DND-41 (cell line): Measurements from ENCODE around the gene TTLL7.

ENCODE experiments used
- ATAC-seq: fragments of 200-7000 bp; cut with Tn5 transposase; 3 replicates; pipeline ENCODE4 v1.9.1; 2021; ENCODE audit warnings: low read depth; ENCODE audit not compliant: insufficient read depth
- DNase-seq: peaks from one replicate; pipeline ENCODE4 v3.0.0-alpha.2; 2020
- H2AFZ ChIP-seq: 2 replicates; pipeline ENCODE4 v1.6.0; 2012; ENCODE audit warnings: low read depth, low read length
- H3K27ac ChIP-seq: 2 replicates; pipeline ENCODE4 v1.5.1; 2012; ENCODE audit warnings: low read length, inconsistent platforms
- H3K27me3 ChIP-seq: fragments of 200-600 bp; sonication (generic); 2 replicates; pipeline ENCODE4 v1.6.0; 2012; ENCODE audit warnings: low read length, mild to moderate bottlenecking, inconsistent platforms; ENCODE audit not compliant: insufficient read depth, poor library complexity
- H3K36me3 ChIP-seq: 2 replicates; pipeline ENCODE4 v1.5.1; 2012; ENCODE audit warnings: low read length, inconsistent platforms; ENCODE audit not compliant: insufficient read depth
- H3K4me1 ChIP-seq: 2 replicates; pipeline ENCODE4 v1.5.1; 2012; ENCODE audit warnings: mild to moderate bottlenecking, low read length; ENCODE audit not compliant: insufficient read depth
- H3K4me2 ChIP-seq: 2 replicates; pipeline ENCODE4 v1.6.0; 2012; ENCODE audit warnings: mild to moderate bottlenecking, moderate library complexity, low read length, inconsistent platforms; ENCODE audit not compliant: insufficient read depth
- H3K4me3 ChIP-seq, 2 experiments: fragments of 200-600 bp in 1 of 2; shearing (Covaris generic) in 1 of 2; 2 replicates each; pipeline ENCODE4 v1.5.1; 2012 to 2016; ENCODE audit warnings: inconsistent platforms in 2 of 2, low read length in 2 of 2, mild to moderate bottlenecking in 2 of 2, low read depth in 1 of 2, moderate library complexity in 1 of 2
- H3K79me2 ChIP-seq: 2 replicates; pipeline ENCODE4 v1.6.0; 2012; ENCODE audit warnings: low read length, inconsistent platforms; ENCODE audit not compliant: insufficient read depth
- H3K9ac ChIP-seq: 2 replicates; pipeline ENCODE4 v1.6.0; 2012; ENCODE audit warnings: low read depth, mild to moderate bottlenecking, inconsistent platforms, low read length, moderate library complexity
- H3K9me3 ChIP-seq: 2 replicates; pipeline ENCODE4 v1.5.1; 2012; ENCODE audit warnings: low read length, moderate library complexity, mild to moderate bottlenecking, inconsistent platforms; ENCODE audit not compliant: insufficient read depth, severe bottlenecking
- H4K20me1 ChIP-seq: 2 replicates; pipeline ENCODE4 v1.6.0; 2012; ENCODE audit warnings: low read length; ENCODE audit not compliant: insufficient read depth
- EZH2 ChIP-seq: IDR thresholded peaks from 3 replicates; pipeline ENCODE4 v1.6.1; 2012; ENCODE audit warnings: borderline replicate concordance, low read depth, mild to moderate bottlenecking, moderate library complexity, low read length, inconsistent platforms; ENCODE audit not compliant: severe bottlenecking
- TF ChIP-seq, protein P1 (sequence below): IDR thresholded peaks from 2 replicates; pipeline ENCODE4 v1.5.1; 2012; ENCODE audit warnings: borderline replicate concordance, low read length, moderate library complexity, mild to moderate bottlenecking; ENCODE audit not compliant: poor library complexity, severe bottlenecking; ENCODE audit errors: extremely low read depth

Gene TTLL7

DNA sequence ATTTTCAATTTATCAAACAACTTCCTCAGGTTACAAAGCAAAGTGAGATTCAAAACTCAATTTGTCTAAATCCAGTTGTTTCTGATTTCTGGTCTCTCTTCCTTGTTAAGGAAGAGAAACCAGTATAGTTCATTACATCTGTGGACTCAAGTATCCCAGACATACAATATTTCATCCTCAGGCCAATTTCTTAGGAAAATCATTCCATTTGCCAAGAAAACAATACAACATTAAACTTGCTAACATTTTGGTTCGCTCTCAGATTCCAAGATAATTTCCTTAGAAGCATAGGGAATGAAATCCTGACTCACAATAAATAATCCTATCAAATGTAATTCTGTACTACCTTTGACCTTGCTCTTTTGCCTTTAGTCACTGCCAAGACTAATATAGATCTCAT lies 11.2 kb upstream of the TTLL7 start:
- DNase-seq = no peak
- no peak for ATAC-seq
- Histone ChIP-seq H3K4me2 (no peak overlapping the region), H2AFZ (no peak overlapping the region), H3K4me1 (no peaks in the 10 kb centered on the region), H3K79me2 (no peaks in the 10 kb centered on the region), H3K27ac (no peak overlapping the region), H3K27me3 (no peaks in the 10 kb centered on the region), H3K36me3 (no peaks in the 10 kb centered on the region), H4K20me1 (no peaks in the 10 kb centered on the region), H3K9ac (no peak overlapping the region), H3K4me3 (no peak overlapping the region), H3K9me3 (no peaks in the 10 kb centered on the region)
- TF ChIP-seq, protein P1, sequence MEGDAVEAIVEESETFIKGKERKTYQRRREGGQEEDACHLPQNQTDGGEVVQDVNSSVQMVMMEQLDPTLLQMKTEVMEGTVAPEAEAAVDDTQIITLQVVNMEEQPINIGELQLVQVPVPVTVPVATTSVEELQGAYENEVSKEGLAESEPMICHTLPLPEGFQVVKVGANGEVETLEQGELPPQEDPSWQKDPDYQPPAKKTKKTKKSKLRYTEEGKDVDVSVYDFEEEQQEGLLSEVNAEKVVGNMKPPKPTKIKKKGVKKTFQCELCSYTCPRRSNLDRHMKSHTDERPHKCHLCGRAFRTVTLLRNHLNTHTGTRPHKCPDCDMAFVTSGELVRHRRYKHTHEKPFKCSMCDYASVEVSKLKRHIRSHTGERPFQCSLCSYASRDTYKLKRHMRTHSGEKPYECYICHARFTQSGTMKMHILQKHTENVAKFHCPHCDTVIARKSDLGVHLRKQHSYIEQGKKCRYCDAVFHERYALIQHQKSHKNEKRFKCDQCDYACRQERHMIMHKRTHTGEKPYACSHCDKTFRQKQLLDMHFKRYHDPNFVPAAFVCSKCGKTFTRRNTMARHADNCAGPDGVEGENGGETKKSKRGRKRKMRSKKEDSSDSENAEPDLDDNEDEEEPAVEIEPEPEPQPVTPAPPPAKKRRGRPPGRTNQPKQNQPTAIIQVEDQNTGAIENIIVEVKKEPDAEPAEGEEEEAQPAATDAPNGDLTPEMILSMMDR = no peak
- TF ChIP-seq EZH2 = no peak

DNA sequence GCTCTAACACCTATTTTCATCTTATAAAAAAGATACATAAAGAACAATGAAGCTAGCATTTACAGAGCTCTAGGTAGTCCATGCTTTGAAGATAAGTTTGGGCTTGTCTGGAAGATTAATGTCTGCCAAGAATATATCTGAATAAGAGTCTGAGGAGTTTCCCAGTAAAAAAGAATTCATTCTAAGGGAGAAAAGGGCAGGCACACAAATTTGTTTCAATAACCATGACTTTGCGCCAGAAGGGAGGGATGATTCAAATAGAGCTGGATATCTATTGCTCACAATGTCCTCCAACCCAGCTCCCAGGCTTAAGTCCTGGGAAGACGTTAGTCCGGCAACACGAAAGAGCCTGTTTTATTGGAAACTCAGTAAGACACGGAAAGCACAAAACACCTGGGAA lies 9.7 kb upstream of the TTLL7 start:
- no peaks in the 10 kb centered on the region for H3K36me3 ChIP-seq
- no peak for DNase-seq
- H3K27me3 ChIP-seq = no peaks in the 10 kb centered on the region

DNA sequence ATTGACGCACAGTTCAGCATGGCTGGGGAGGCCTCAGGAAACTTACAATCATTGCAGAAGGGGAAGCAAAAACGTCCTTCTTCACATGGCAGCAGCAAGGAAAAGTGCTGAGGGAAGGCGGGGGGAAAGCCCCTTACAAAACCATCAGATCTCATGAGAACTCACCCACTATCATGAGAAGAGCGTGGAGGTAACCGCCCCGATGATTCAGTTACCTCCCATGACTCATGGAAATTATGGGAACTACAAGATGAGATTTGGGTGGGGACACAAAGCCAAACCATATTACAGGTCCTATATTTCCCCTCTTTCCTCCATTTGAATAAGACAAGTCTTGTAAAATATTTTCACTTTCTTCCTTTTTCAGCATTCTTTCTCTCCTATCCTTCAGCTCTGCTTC lies 7.7 kb upstream of the TTLL7 start:
- Histone ChIP-seq H3K79me2 (no peaks in the 10 kb centered on the region), H3K36me3 (no peaks in the 10 kb centered on the region), H3K27me3 (no peaks in the 10 kb centered on the region), H3K4me2 (no peak overlapping the region), H3K4me3 (no peak overlapping the region), H3K9me3 (no peaks in the 10 kb centered on the region), H4K20me1 (no peaks in the 10 kb centered on the region), H3K9ac (no peak overlapping the region), H3K4me1 (no peaks in the 10 kb centered on the region), H3K27ac (no peak overlapping the region), H2AFZ (no peak overlapping the region)
- no peak for ATAC-seq
- no peak for DNase-seq
- TF ChIP-seq, protein P1 = no peak

More for the DNA sequence above, 9.7 kb upstream of the TTLL7 start:
- no peaks in the 10 kb centered on the region for H3K79me2 ChIP-seq
- H3K4me1 ChIP-seq = no peaks in the 10 kb centered on the region
- no peak for ATAC-seq
- no peak overlapping the region for H2AFZ ChIP-seq
- no peak overlapping the region for H3K4me2 ChIP-seq
- no peak overlapping the region for H3K9ac ChIP-seq
- no peak overlapping the region for H3K27ac ChIP-seq
- no peak for TF ChIP-seq EZH2
- TF ChIP-seq, protein P1 = no peak
- no peaks in the 10 kb centered on the region for H4K20me1 ChIP-seq
- no peaks in the 10 kb centered on the region for H3K9me3 ChIP-seq
- H3K4me3 ChIP-seq = no peak overlapping the region

DNA sequence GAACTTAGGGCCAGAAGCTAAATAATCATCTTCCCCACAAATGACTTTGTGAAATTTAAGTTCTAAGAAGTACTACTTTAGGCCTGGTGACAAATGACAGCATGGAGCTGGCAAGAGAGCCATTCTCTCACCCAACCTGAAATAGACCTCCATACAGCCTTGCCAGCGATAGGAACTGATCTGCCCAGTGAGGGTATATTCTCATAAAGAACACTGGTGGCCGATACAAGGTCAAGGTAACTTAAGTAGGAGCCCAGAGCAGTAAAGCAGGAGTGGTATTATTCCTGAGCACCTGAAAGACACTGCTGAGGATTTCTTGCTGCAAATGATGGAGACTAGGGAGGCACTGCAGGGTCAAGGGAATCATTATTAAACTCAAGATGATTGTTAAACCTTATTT lies 2.6 kb upstream of the TTLL7 start:
- ATAC-seq (no peak), DNase-seq (no peak)
- Histone ChIP-seq H3K79me2 (no peaks in the 10 kb centered on the region), H3K4me1 (no peaks in the 10 kb centered on the region), H2AFZ (no peak overlapping the region), H3K4me3 (no peak overlapping the region), H3K4me2 (no peak overlapping the region), H3K27ac (no peak overlapping the region), H3K9me3 (no peaks in the 10 kb centered on the region), H3K36me3 (no peaks in the 10 kb centered on the region), H3K9ac (no peak overlapping the region), H4K20me1 (no peaks in the 10 kb centered on the region), H3K27me3 (no peaks in the 10 kb centered on the region)
- TF ChIP-seq, protein P1 = no peak
- TF ChIP-seq EZH2 = no peak
